COLO668 (cell line): Measurements from ENCODE around the gene PCYT2.
A peak's percentile ranks its signal among the peaks of the same experiment; 100 is the strongest.
"Not testable (repeated sequence)": the region's sequence is repeated elsewhere in the genome, so short reads cannot be mapped to it uniquely, and the experiment has no call there.

Source experiments
- DNase-seq: peaks from one replicate; lab custom pipeline; 2025; ENCODE audit not compliant: unreplicated experiment; lab: John Stamatoyannopoulos, UW

The PCYT2 gene

GRCh38 chr17:81927653-81928543, 16.7 kb upstream of the PCYT2 start, which contains the start of gene MAFG:
Gene MAFG (minus strand): TSS chr17:81927735. CDS start chr17:81923185, 4,550 bp downstream.
- peak; percentile 93 for DNase-seq

- no peak for DNase-seq
These were observed 16.0 kb upstream of the PCYT2 start for GRCh38 chr17:81927152-81927652.

- DNase-seq: peak; percentile 82
These were observed 15.4 kb upstream of the PCYT2 start for GRCh38 chr17:81926451-81927151.

DNA sequence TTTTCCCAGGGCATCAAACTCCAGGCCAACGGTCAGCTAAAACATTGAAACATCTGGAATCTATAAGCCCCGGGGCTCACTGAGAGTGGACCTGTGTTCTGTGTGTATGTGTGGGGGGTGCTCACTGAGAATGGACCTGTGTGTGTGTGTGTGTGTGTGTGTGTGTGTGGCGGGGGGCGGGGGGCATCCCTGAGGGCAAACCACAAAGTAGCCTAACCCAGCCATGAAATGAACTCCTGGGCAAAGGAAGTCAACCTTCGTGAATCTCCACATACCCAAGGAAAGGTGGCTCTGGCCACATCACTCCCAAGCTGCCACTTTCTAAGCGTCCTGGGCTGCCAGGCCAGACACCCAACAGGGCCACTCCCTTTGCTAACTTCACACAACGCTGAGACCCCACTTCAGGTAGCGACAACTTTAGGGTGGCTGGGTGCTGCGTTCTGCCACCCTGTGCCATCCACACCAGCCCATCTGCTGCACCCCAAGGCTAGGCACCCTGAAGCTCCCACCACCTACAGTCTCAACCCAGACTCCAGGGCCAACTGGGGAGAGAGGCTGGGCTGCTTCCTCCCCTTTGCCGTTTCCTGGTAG, 14.8 kb upstream of the PCYT2 start:
- DNase-seq: no peak

GRCh38 chr17:81924557-81925532, 13.6 kb upstream of the PCYT2 start:
- DNase-seq: peak; percentile 36

GRCh38 chr17:81923302-81924260, 12.4 kb upstream of the PCYT2 start:
- DNase-seq: peak; percentile 38

DNA sequence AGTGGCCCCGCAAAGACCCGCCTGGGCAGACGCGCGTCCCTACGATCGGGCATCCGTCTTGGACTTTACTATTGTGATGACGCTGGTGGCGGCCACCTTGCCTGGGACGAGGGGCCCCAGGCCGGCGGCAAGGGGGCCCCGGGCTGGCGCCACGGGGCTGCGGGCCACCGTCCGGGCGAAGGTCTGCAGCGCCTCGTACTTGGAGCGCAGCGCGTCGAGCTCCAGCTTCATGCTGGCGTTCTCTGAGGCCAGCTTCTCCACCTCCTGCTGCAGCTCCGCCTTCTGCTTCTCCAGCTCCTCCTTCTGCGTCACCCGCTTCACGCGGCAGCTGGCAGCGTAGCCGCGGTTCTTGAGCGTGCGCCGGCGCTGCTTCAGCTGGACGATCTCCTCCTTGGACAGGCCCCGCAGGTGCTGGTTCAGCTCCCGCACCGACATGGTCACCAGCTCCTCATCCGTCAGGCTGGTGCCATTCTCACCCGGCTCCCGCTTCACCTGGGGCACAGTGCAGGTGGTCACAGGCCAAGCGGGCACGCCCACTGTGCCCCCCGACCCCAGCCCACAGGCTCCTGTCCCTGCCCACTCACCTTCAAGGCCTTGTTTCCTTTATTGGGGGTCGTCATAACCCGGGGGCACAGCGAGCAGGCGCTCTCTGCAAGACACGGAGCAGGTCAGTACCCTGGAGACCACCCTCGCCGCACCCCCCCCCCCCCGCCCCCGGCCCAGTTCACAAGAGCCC, 11.5 kb upstream of the PCYT2 start:
- DNase-seq: no peak

- no peak for DNase-seq
These were observed 10.9 kb upstream of the PCYT2 start for GRCh38 chr17:81921996-81922565.

DNA sequence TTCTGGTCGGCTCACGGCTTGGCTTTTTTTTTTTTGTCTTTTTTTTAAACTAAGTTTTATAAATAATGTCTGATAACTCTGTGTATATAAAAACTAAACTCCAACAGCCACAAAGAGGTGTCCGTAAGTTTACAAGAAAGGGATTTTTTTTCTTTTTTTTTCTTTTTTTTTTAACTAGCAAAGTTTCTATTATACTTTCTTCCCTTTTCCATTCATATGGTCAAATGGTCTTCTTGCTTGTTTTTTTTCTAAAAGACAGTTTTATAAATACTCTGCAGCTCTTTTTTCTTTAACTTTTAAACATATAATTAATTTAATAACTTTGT, 10.3 kb upstream of the PCYT2 start:
- no peak for DNase-seq

DNA sequence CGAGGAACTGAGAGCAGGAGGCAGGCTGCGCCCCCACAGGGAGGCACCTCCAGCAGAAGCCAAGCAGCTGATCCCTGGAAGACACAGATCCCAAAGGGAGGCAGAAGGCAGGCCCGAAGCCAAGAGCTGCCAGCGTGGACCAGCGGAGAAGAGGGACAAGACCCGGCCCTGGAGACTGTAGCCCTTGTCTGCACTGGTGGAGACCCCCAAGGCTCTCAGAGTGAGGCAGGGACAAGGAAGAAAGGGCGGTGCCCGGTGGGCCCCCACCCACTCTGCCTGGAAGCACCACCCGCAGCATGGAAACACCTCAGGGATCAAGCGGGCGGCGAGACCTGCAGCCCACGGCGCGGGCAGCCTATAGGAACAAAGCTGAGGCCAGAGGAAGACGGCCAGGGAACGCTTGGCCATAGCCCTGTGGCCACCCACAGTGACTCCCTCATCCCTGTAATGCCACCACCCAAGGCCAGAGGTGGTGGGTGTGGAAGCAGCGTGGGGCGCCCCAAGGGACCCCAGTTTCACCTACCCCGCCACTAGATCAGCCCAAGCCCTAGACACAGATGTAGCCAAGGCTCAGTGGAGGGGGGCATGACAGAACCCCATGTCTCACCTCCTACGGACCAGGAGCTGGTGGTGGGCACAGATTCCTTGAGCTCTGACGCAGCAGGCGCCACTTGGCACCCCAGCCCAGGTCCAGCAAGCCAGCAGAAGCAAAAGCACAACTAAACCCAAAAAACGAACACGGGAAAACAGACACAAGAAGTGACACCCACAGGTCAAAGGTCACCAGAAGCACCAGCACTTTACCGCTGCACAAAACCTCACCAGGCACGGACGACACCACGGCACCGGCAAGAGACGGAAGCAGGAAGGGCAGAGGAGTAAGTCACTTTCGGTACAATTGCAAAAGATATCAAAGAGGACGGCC, 9.7 kb upstream of the PCYT2 start:
- DNase-seq: no peak

GRCh38 chr17:81918832-81919545, 7.8 kb upstream of the PCYT2 start:
- DNase-seq: no peak

DNA sequence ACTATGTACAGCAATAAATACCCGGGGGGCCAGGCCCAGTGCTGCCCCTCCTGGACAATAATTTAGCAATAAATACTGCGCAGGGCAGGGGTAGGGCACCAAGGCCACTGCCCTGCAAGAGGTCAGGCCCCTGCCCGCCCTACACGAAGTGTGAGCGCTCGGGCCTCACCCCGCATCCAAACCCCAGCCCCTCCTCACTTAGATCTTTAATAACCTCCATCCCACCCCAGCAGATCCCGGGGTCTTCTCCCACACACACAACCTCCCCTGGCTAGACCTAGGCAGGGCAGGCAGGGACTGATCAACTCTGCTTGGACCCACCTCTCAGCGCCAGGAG, 7.1 kb upstream of the PCYT2 start:
- DNase-seq: not testable (repeated sequence)

- peak; percentile 79 for DNase-seq
These were observed 6.5 kb upstream of the PCYT2 start, which contains the start of gene SIRT7 for GRCh38 chr17:81917565-81918332. Gene SIRT7 (minus strand): TSS chr17:81918176. CDS start chr17:81918131, 45 bp downstream.

- DNase-seq: no peak
These were observed 5.2 kb upstream of the PCYT2 start for GRCh38 chr17:81916234-81917001.

DNA sequence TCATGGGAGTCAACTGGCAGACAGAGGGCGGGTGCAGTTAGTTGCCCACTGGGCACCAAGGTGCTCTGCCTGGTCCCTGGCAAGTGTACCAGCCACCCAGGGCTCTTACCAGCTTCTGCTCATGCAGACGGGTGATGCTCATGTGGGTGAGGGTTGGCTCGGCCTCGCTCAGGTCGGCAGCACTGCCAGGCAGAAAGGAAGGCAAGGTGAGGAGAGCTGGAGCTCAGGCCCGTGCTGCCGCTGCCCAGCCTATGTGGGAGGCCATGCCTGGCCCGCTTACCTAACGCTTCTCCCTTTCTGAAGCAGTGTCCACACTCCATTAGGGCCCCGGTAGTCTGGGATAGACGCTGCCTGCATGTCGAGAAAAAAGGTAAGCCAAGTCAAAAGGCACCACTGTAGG, 4.1 kb upstream of the PCYT2 start:
- DNase-seq: no peak
